A673 (cell line): ENCODE results near the gene MAX. TPM values are rescaled to one million over a fixed set of nuclear protein-coding genes. Genes with fewer than 3 reads are reported as not detected.

ENCODE experiments used
- BruUV-seq: library from RNA; stranded (reverse); fragments of 400-500 nt; replicated peaks from 2 replicates; lab custom pipeline; 2021; lab: Mats Ljungman, UMichigan
- CTCF ChIA-PET: fragments of 300-600 bp; sonication (Branson Sonifier 250); formaldehyde crosslinking; loops from one replicate; lab custom pipeline; 2022; ENCODE audit warnings: antibody characterized with exemption; lab: Charles Lee
- POLR2A ChIA-PET: fragments of 300-600 bp; sonication (Branson Sonifier 250); formaldehyde crosslinking; loops from one replicate; lab custom pipeline; 2022; ENCODE audit warnings: antibody characterized with exemption; ENCODE audit not compliant: low non-redundant PET; lab: Charles Lee
- DNase-seq: peaks from one replicate; pipeline ENCODE4 v3.0.0-alpha.2; 2015; ENCODE audit warnings: low spot score
- H3K27ac ChIP-seq: fragments of 200-600 bp; sonication (generic); 2 replicates; pipeline ENCODE4 v1.5.1; 2016; ENCODE audit warnings: mixed run types, low read depth, mild to moderate bottlenecking, mixed read lengths, antibody characterized with exemption, low read length; ENCODE audit not compliant: poor library complexity, severe bottlenecking
- H3K27me3 ChIP-seq: fragments of 200-600 bp; sonication (generic); replicated peaks from 2 replicates; pipeline ENCODE4 v1.6.1; 2017; ENCODE audit warnings: mixed run types, low read depth, mild to moderate bottlenecking, mixed read lengths, antibody characterized with exemption, low read length; ENCODE audit not compliant: insufficient read depth, poor library complexity
- H3K36me3 ChIP-seq: fragments of 200-600 bp; sonication (generic); 2 replicates; pipeline ENCODE4 v1.6.1; 2016; ENCODE audit warnings: mixed run types, mild to moderate bottlenecking, mixed read lengths, antibody characterized with exemption, low read length; ENCODE audit not compliant: insufficient read depth, poor library complexity, severe bottlenecking
- H3K4me1 ChIP-seq: fragments of 200-600 bp; sonication (generic); 2 replicates; pipeline ENCODE4 v1.6.1; 2017; ENCODE audit warnings: mixed run types, mild to moderate bottlenecking, mixed read lengths, antibody characterized with exemption, low read length; ENCODE audit not compliant: insufficient read depth, poor library complexity, severe bottlenecking
- H3K4me3 ChIP-seq: fragments of 200-600 bp; sonication (generic); 2 replicates; pipeline ENCODE4 v1.5.1; 2016; ENCODE audit warnings: low read depth, mixed run types, mild to moderate bottlenecking, mixed read lengths, low read length; ENCODE audit not compliant: poor library complexity, severe bottlenecking
- H3K9me3 ChIP-seq: fragments of 200-600 bp; sonication (generic); 2 replicates; pipeline ENCODE4 v1.6.1; 2016; ENCODE audit warnings: mixed run types, low read depth, mild to moderate bottlenecking, mixed read lengths, antibody characterized with exemption, low read length; ENCODE audit not compliant: poor library complexity, severe bottlenecking
- EZH2 ChIP-seq: fragments of 200-600 bp; sonication (generic); IDR thresholded peaks from 2 replicates; pipeline ENCODE4 v1.6.1; 2017; ENCODE audit warnings: borderline replicate concordance, low read depth, mild to moderate bottlenecking, mixed read lengths, antibody characterized with exemption, low read length; ENCODE audit not compliant: poor library complexity, severe bottlenecking
- intact Hi-C: fragments of 100-400 bp; cut with micrococcal nuclease; formaldehyde crosslinking; loops from one replicate; pipeline ENCODE4 v1.10.0; 2022; ENCODE audit not compliant: unreplicated experiment
- total RNA-seq: library from RNA; stranded (reverse); gene quantifications from 2 replicates; pipeline ENCODE4 v1.2.3, GENCODE V29; 2021
- TF ChIP-seq, protein P1 (sequence below): fragments of 300-800, 200-600 bp; sonication (generic); conservative IDR thresholded peaks from 2 replicates; pipeline ENCODE4 v1.5.1; 2017; ENCODE audit warnings: low read depth, mild to moderate bottlenecking, antibody characterized with exemption, low read length, moderate library complexity, mixed read lengths

The MAX gene
- total RNA-seq, 1 experiment from 2014 or later = 81.2 TPM

DNA sequence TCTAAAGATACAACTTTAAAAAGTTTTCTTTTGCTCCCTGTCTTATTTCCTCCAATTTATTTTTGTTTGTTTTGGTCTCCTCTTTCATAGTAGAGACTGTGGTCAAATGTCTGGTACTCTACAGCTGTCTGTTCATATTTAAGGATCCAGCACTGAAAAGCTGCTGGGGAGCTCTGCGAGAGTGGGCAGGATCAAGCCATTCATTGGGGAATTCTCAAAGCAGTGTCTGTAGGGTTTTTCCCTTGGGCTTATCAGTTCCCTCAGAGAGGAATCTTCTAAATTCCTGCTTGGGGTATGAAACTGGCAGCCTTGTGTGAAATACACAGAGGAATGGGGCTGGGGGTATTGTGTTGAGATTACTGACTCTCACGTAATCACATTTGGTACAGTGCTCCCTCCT is 63.4 kb downstream of the MAX start:
- Histone ChIP-seq H3K4me3 (no peak overlapping the region), H3K36me3 (peaks cover 5% of the 10 kb centered on the region), H3K9me3 (no peaks in the 10 kb centered on the region), H3K4me1 (no peaks in the 10 kb centered on the region), H3K27ac (no peak overlapping the region), H3K27me3 (no peaks in the 10 kb centered on the region)
- intact Hi-C loops = no loop called here
- CTCF ChIA-PET = no interaction called here
- BruUV-seq = no TSS peak
- no peak for TF ChIP-seq EZH2
- TF ChIP-seq, protein P1, sequence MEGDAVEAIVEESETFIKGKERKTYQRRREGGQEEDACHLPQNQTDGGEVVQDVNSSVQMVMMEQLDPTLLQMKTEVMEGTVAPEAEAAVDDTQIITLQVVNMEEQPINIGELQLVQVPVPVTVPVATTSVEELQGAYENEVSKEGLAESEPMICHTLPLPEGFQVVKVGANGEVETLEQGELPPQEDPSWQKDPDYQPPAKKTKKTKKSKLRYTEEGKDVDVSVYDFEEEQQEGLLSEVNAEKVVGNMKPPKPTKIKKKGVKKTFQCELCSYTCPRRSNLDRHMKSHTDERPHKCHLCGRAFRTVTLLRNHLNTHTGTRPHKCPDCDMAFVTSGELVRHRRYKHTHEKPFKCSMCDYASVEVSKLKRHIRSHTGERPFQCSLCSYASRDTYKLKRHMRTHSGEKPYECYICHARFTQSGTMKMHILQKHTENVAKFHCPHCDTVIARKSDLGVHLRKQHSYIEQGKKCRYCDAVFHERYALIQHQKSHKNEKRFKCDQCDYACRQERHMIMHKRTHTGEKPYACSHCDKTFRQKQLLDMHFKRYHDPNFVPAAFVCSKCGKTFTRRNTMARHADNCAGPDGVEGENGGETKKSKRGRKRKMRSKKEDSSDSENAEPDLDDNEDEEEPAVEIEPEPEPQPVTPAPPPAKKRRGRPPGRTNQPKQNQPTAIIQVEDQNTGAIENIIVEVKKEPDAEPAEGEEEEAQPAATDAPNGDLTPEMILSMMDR = no peak
- no peak for DNase-seq
- POLR2A ChIA-PET = no interaction called here

DNA sequence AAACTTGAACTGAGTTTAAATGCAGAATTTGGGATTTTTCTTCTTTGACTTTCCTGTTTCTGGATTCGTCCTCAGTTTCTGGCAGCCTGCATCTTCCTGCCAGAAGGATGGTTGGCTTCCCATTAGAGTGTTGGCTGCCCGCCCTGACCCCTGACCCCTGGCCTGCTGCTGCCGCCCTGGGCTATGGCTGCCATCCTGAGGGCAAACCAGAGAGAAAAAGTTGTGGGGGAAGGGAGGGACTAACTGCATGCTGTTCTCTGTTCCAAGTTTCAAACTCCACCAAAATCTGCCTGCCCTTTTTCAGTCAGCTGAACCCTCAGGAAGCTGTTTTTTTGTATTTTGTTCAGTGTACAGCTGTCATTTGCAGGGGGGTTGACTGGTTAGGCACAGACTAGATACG is 67.3 kb downstream of the MAX start:
- BruUV-seq = no TSS peak
- CTCF ChIA-PET = interaction anchor here (0.7 kb wide), 1 partner anchor 964 kb away, joined by 3 read pairs; no protein-coding TSS in a partner anchor
- intact Hi-C loops = no loop called here
- no peak for TF ChIP-seq EZH2
- TF ChIP-seq, protein P1 = no peak
- Histone ChIP-seq H3K4me1 (no peaks in the 10 kb centered on the region), H3K27ac (no peak overlapping the region), H3K36me3 (peaks cover 16% of the 10 kb centered on the region), H3K27me3 (no peaks in the 10 kb centered on the region), H3K9me3 (no peaks in the 10 kb centered on the region), H3K4me3 (no peak overlapping the region)
- POLR2A ChIA-PET = no interaction called here
- DNase-seq = no peak

DNA sequence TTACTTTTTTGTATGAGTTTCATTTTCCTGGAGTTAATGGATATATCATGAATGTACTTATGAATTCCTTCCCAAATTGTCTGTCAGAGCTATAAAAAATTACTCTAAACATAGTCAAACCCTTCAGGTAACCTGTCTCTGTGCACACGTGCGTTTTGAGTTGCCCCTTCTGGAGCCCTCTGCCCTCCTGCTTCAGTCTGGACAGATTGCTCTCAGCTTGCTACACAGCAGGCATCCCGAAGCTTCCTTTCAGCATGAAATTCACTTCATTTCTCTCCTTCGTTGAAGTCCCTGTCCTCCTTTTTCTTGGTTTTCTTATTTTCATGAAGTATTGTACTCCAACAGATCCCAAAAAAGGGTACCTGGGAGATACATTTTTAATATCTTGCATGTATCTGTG is 68.3 kb downstream of the MAX start:
- Histone ChIP-seq H3K4me1 (no peaks in the 10 kb centered on the region), H3K27ac (no peak overlapping the region), H3K36me3 (peaks cover 16% of the 10 kb centered on the region), H3K4me3 (no peak overlapping the region), H3K9me3 (no peaks in the 10 kb centered on the region), H3K27me3 (no peaks in the 10 kb centered on the region)
- ChIA-PET POLR2A (no interaction called here), CTCF (no interaction called here)
- BruUV-seq = no TSS peak
- TF ChIP-seq EZH2 = no peak
- TF ChIP-seq, protein P1 = no peak
- intact Hi-C loops = no loop called here
- no peak for DNase-seq
